HepG2 (cell line): Measurements from ENCODE around the gene DDX39B. TPM values are rescaled to one million over a fixed set of nuclear protein-coding genes. Genes with fewer than 3 reads are reported as not detected.

Experiments
- AKAP8 ChIP-seq: sonication (generic); formaldehyde crosslinking; IDR thresholded peaks from 2 replicates; pipeline ENCODE4 v1.5.1; 2020; ENCODE audit warnings: mild to moderate bottlenecking, missing genetic modification reagents
- ESRRA ChIP-seq: sonication (generic); formaldehyde crosslinking; IDR thresholded peaks from 2 replicates; pipeline ENCODE4 v1.5.1; 2020; ENCODE audit warnings: mild to moderate bottlenecking, low read depth, missing genetic modification reagents
- KIAA2018 ChIP-seq: sonication (generic); formaldehyde crosslinking; IDR thresholded peaks from 2 replicates; pipeline ENCODE4 v1.5.0; 2020; ENCODE audit warnings: mild to moderate bottlenecking, missing genetic modification reagents, borderline replicate concordance
- ZNF275 ChIP-seq: sonication (generic); formaldehyde crosslinking; IDR thresholded peaks from 2 replicates; pipeline ENCODE4 v1.8.0; 2022; ENCODE audit warnings: missing genetic modification reagents, mild to moderate bottlenecking, inconsistent platforms, borderline replicate concordance
- ZNF546 ChIP-seq: sonication (generic); formaldehyde crosslinking; conservative IDR thresholded peaks from 2 replicates; pipeline ENCODE4 v1.8.1; 2023; ENCODE audit warnings: mild to moderate bottlenecking, missing genetic modification reagents
- ZNF687 ChIP-seq: sonication (generic); formaldehyde crosslinking; IDR thresholded peaks from 2 replicates; pipeline ENCODE4 v1.5.1; 2020; ENCODE audit warnings: mild to moderate bottlenecking, missing genetic modification reagents, moderate library complexity
- ZNF710 ChIP-seq: sonication (generic); formaldehyde crosslinking; IDR thresholded peaks from 2 replicates; pipeline ENCODE4 v1.5.0; 2020; ENCODE audit warnings: mild to moderate bottlenecking, missing genetic modification reagents, borderline replicate concordance
- ZNF788 ChIP-seq: sonication (generic); formaldehyde crosslinking; IDR thresholded peaks from 2 replicates; pipeline ENCODE4 v1.5.0; 2020; ENCODE audit warnings: mild to moderate bottlenecking, missing genetic modification reagents, borderline replicate concordance
- polyA plus RNA-seq, 8 experiments: library from polyadenylated mRNA; depleted of rRNA in 3 of 8; stranded (reverse) in 7 of 8; unstranded in 1 of 8; fragments of >200 nt; fragmentation: Illumina TruSeq in 4 of 8; extraction: Trizol in 4 of 8; gene quantifications; 2 replicates each; pipeline versions ENCODE4 v1.2.1 to v1.2.3, GENCODE V29; 2011 to 2016; ENCODE audit warnings: low read depth in 4 of 8, missing spikeins in 1 of 8, mixed read lengths in 1 of 8; ENCODE audit not compliant: insufficient read depth in 1 of 8
- total RNA-seq, 5 experiments: library from RNA; depleted of rRNA; stranded (reverse); fragments of >200 nt; fragmentation: Illumina TruSeq; extraction: Trizol; gene quantifications; 2 replicates each; pipeline ENCODE4 v1.2.3, GENCODE V29; 2016; ENCODE audit warnings: low read depth in 1 of 5
- TF ChIP-seq, protein P1 (sequence below): sonication (generic); formaldehyde crosslinking; IDR thresholded peaks from 2 replicates; pipeline ENCODE4 v1.5.0; 2020; ENCODE audit warnings: missing genetic modification reagents

DDX39B gene
- total and polyA plus RNA-seq, 2 of the 13 experiments (the other 11 are each of a cell fraction or from before 2014, with no cell fraction given): 570 to 678 TPM

DNA sequence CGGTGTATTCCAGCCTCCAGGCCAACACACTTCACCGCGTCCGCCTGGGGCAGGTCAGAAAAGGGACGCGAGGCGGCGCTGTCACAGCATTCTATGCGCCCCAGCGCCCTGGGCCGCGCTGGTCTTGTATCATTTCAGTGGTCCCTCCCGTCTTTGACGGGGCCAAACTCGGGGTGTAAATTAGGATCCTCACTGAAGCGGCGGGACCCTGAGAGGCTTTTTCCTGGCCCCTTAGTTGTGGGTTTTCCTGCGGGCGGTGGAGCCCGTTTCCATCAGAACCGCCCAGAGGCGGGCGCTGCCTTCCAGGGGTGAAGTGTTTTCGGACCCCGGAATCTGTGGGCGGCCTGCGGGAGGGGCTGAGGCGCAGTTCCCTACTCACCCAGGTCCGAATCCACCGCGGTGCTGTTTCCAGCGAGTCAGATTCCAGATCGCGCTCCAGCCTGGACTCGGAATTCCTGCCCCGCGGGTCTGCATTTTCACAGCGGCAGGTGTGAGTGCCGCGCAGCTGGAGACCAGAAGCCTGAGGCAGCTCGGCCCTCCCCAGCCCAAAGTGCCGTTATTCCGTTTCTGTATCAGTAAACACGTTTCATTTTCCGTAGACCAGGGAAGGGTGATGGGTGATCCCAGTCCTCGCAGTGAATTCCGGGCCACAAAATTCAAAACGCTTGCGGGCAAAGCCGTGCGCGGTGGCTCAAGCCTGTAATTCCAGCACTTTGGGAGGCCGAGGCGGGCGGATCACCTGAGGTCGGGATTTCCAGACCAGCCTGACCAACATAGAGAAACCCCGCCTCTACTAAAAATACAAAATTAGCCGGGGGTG, 47.7 kb downstream of the DDX39B start (continued):
- TF ChIP-seq, protein P1, sequence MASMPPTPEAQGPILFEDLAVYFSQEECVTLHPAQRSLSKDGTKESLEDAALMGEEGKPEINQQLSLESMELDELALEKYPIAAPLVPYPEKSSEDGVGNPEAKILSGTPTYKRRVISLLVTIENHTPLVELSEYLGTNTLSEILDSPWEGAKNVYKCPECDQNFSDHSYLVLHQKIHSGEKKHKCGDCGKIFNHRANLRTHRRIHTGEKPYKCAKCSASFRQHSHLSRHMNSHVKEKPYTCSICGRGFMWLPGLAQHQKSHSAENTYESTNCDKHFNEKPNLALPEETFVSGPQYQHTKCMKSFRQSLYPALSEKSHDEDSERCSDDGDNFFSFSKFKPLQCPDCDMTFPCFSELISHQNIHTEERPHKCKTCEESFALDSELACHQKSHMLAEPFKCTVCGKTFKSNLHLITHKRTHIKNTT (CRISPR knock-in tag): no peak
- TF ChIP-seq ZNF710 (CRISPR knock-in tag) (peak; percentile 78), ZNF546 (CRISPR knock-in tag) (no peak), KIAA2018 (CRISPR knock-in tag) (no peak), ZNF687 (CRISPR knock-in tag) (peak; percentile 62), AKAP8 (no peak), ZNF275 (CRISPR knock-in tag) (no peak), ESRRA (CRISPR knock-in tag) (0 out of 2 replicates have a peak, but pooled peaks have one; percentile 35), ZNF788 (CRISPR knock-in tag) (no peak; the same call in 1 of the 2 replicates)
